Stomach (tissue), 9 donors: ENCODE data around the gene STOML1. TPM values are rescaled to one million over a fixed set of nuclear protein-coding genes. Genes with fewer than 3 reads are reported as not detected.

ENCODE experiments used
- DNase-seq, 2 donors: peaks; one replicate each; pipeline versions ENCODE4 v3.0.0 to v3.0.0-alpha.2; 2013 to 2019
- H3K27ac ChIP-seq, 5 donors: fragments of 200-600 bp in 4 of 5; sonication (generic) in 4 of 5; one replicate each; pipeline ENCODE4 v1.5.1; 2013 to 2019; ENCODE audit warnings: mild to moderate bottlenecking in 1 of 5, moderate library complexity in 1 of 5
- H3K27me3 ChIP-seq, 3 donors: fragments of 200-600 bp; sonication (generic); one replicate each; pipeline ENCODE4 v1.5.1; 2017 to 2019; ENCODE audit warnings: mixed run types in 1 of 3
- H3K36me3 ChIP-seq, 4 donors: fragments of 200-600 bp; sonication (generic); 1 replicate in 3 of 4; 2 replicates in 1 of 4; pipeline ENCODE4 v1.5.1; 2016 to 2019
- H3K4me1 ChIP-seq, 4 donors: fragments of 200-600 bp; sonication (generic); one replicate each; pipeline ENCODE4 v1.5.1; 2016 to 2019
- H3K4me3 ChIP-seq, 4 donors: fragments of 200-600 bp; sonication (generic) in 3 of 4; one replicate each; pipeline ENCODE4 v1.5.1; 2016 to 2019; ENCODE audit warnings: mild to moderate bottlenecking in 1 of 4
- H3K9me3 ChIP-seq, 4 donors: fragments of 200-600 bp; sonication (generic); one replicate each; pipeline ENCODE4 v1.5.1; 2016 to 2019
- CTCF ChIP-seq, 7 experiments: fragments of 450-650 bp in 4 of 7; fragments of 200-600 bp in 3 of 7; sonication (generic) in 3 of 7; IDR thresholded peaks; one replicate each; pipeline ENCODE4 v1.5.1; 2016 to 2019; ENCODE audit warnings: antibody characterized with exemption in 7 of 7, control low read depth in 2 of 7, mild to moderate bottlenecking in 1 of 7
- EP300 ChIP-seq: sonication (generic); formaldehyde crosslinking; IDR thresholded peaks from one replicate; pipeline ENCODE4 v1.6.1; 2017; ENCODE audit warnings: antibody characterized with exemption
- POLR2A ChIP-seq, 4 donors: fragments of 450-650 bp; IDR thresholded peaks; one replicate each; pipeline ENCODE4 v1.6.1; 2016; ENCODE audit warnings: antibody characterized with exemption in 4 of 4, control low read depth in 2 of 4, mild to moderate bottlenecking in 1 of 4, moderate library complexity in 1 of 4
- POLR2AphosphoS5 ChIP-seq, 3 donors: sonication (generic); formaldehyde crosslinking; IDR thresholded peaks; one replicate each; pipeline ENCODE4 v1.6.1; 2016; ENCODE audit warnings: antibody characterized with exemption in 3 of 3
- WGBS, 5 donors: extraction: QIAGEN DNeasy Blood & Tissue Kit in 3 of 5; methylation state at CpG; one replicate each; pipeline versions ENCODE4 v1.1.5 to v1.1.7; 2013 to 2018; 5-methylcytosine and 5-hydroxymethylcytosine counted together
- intact Hi-C: fragments of 100-400 bp; cut with DNase I; formaldehyde crosslinking; loops from one replicate; pipeline ENCODE4 v1.15.1; 2023; ENCODE audit warnings: low total_unique reads
- polyA plus RNA-seq, 3 donors: library from polyadenylated mRNA; stranded (reverse); fragments of 200-250 nt; gene quantifications; one replicate each; pipeline ENCODE4 v1.2.3, GENCODE V29; 2013
- total RNA-seq, 5 donors: library from RNA; depleted of rRNA; stranded (reverse); fragments of >200 nt; gene quantifications; one replicate each; pipeline versions ENCODE4 v1.1.0 to v1.2.3, GENCODE V29; 2014 to 2016
- donor health status: healthy with polysubstance abuse.
- donor health status: Bipolar disorder and iron deficiency.
- donor health status: healthy.

Gene STOML1
- total and polyA plus RNA-seq, 8 donors: 5.3 to 26.4 (median 9.8) TPM

- no peak overlapping the region for H3K4me3 ChIP-seq
- intact Hi-C loops: no loop called here
- WGBS, 5 donors: 74 to 88% (median 84%) methylated on average over 9 to 10 of the region's 10 CpGs
Measured at GRCh38 chr15:73937296-73937695, 54.8 kb downstream of the STOML1 start.

DNA sequence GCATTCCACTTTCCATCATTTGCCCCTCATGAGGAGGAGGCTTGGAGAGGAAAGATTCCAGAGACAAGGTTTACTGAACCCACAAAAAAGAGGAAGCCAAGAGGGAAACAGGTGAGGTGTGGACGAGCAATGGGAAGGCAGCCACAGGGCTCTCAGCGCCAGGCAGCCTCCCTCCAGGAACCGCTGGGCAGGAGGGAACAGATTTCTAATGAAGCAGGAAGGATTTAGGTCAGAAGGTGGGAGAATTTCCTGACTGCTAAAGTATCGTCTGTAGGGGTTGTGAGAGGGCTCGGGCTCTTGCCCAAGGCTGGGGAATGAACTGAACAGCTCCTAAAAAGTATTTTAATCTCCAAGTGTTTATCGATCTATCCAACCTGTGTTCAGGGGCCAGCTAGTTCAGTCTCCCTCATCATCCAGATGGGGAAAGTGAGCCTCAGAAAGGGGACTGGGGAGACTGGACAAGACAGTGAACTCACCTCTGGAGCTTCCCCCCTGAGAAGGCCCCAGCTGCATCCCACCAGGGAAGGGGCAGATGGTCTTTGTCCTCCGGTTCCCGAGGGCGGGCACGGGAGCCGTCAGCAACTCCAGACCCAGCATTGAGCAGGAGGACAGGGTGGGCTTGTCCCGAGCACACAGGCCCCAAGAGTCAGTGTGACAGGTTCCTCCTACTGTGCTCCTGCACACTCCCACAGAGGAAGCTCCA lies 55.4 kb downstream of the STOML1 start:
- no peak for DNase-seq
- Histone ChIP-seq H3K36me3 (no peaks in the 10 kb centered on the region), H3K27me3 (no peaks in the 10 kb centered on the region), H3K4me3 (no peak overlapping the region), H3K4me1 (peaks cover 20 to 58% (median 38%) of the 10 kb centered on the region in 4 donors), H3K9me3 (no peaks in the 10 kb centered on the region), H3K27ac (peak overlapping the region in 2 of 5 donors; percentile 33 to 43)
- no peak for TF ChIP-seq POLR2A (IDR thresholded peaks at IDR 0.05)
- intact Hi-C loops: no loop called here
- WGBS, 5 donors: 51 to 70% (median 66%) methylated on average over 11 to 12 of the region's 12 CpGs

More at GRCh38 chr15:73937296-73937695, 54.8 kb downstream of the STOML1 start:
- no peak for TF ChIP-seq POLR2A (IDR thresholded peaks at IDR 0.05)
- TF ChIP-seq EP300: no peak
- no peak for TF ChIP-seq POLR2AphosphoS5 (IDR thresholded peaks at IDR 0.05)
- Histone ChIP-seq H3K36me3 (no peaks in the 10 kb centered on the region), H3K4me1 (peaks cover 21 to 63% (median 39%) of the 10 kb centered on the region in 4 donors), H3K27ac (peak overlapping the region in 2 of 5 donors; percentile 33 to 43), H3K9me3 (no peaks in the 10 kb centered on the region), H3K27me3 (no peaks in the 10 kb centered on the region)
- no peak for DNase-seq

- no peaks in the 10 kb centered on the region for H3K9me3 ChIP-seq
- no peaks in the 10 kb centered on the region for H3K27me3 ChIP-seq
- H3K4me1 ChIP-seq: peaks cover 15 to 56% (median 34%) of the 10 kb centered on the region in 4 donors
- no peaks in the 10 kb centered on the region for H3K36me3 ChIP-seq
- no peak overlapping the region for H3K4me3 ChIP-seq
- H3K27ac ChIP-seq: peak overlapping the region in 2 of 5 donors; percentile 33 to 43
- intact Hi-C loops: no loop called here
- TF ChIP-seq POLR2AphosphoS5 (IDR thresholded peaks at IDR 0.05): no peak
- no peak for TF ChIP-seq POLR2A (IDR thresholded peaks at IDR 0.05)
- no peak for TF ChIP-seq CTCF (IDR thresholded peaks at IDR 0.05)
- no peak for TF ChIP-seq EP300
- DNase-seq: peak in 1 of 2 donors; percentile 59
- WGBS, 5 donors: 36 to 46% (median 40%) methylated on average over 5 of the region's 5 CpGs
Measured at GRCh38 chr15:73936181-73936580, 55.9 kb downstream of the STOML1 start.

DNA sequence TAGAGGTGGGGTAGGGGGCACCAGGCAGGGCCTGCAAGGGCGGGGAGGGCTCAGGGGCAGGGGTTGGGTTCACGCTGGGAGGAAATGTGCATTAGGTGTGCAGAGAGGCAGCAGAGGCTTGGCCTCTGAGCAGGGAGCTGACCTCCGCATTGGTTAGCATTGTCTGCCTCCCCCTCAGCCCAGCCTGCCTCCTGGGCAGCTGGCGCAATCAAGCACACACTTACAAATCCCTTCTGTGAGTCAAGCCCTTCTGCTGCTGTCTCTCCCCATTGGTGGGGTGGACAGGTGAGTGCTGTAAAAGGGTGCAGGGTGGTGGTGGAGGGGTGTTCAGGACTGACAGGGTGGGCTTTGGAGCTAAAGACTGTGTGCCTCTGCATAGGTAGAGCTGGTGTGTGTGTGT lies 56.5 kb downstream of the STOML1 start:
- Histone ChIP-seq H3K27ac (no peak overlapping the region), H3K4me1 (peaks cover 8 to 56% (median 32%) of the 10 kb centered on the region in 4 donors), H3K4me3 (no peak overlapping the region), H3K27me3 (no peaks in the 10 kb centered on the region), H3K36me3 (no peaks in the 10 kb centered on the region), H3K9me3 (no peaks in the 10 kb centered on the region)
- WGBS, 5 donors: 87 to 100% (median 90%) methylated on average over 3 to 4 of the region's 4 CpGs
- intact Hi-C loops: no loop called here
- TF ChIP-seq EP300 (no peak), POLR2A (IDR thresholded peaks at IDR 0.05) (no peak), CTCF (IDR thresholded peaks at IDR 0.05) (no peak), POLR2AphosphoS5 (IDR thresholded peaks at IDR 0.05) (no peak)
- no peak for DNase-seq

- Histone ChIP-seq H3K27me3 (peaks cover 0 to 1% (median 0%) of the 10 kb centered on the region in 3 donors), H3K4me3 (no peak overlapping the region), H3K36me3 (no peaks in the 10 kb centered on the region), H3K4me1 (peaks cover 0 to 61% (median 36%) of the 10 kb centered on the region in 4 donors), H3K9me3 (no peaks in the 10 kb centered on the region), H3K27ac (no peak overlapping the region)
- DNase-seq: no peak
- intact Hi-C loops: no loop called here
- WGBS, 5 donors: 45 to 60% (median 48%) methylated on average over 6 to 7 of the region's 7 CpGs
- TF ChIP-seq CTCF (IDR thresholded peaks at IDR 0.05) (no peak), POLR2AphosphoS5 (IDR thresholded peaks at IDR 0.05) (no peak), POLR2A (IDR thresholded peaks at IDR 0.05) (no peak), EP300 (no peak)
Measured at GRCh38 chr15:73934281-73934680, 57.8 kb downstream of the STOML1 start.
